ENCODE data around the gene CIAO1. TPM values are rescaled to one million over a fixed set of nuclear protein-coding genes. Genes with fewer than 3 reads are reported as not detected.

The CIAO1 gene
- total and polyA plus RNA-seq, 2 of the 13 experiments (the other 11 are each of a cell fraction or from before 2014, with no cell fraction given) = 99.3 to 120 TPM

GRCh38 chr2:96251721-96252292 is 14.2 kb upstream of the CIAO1 start (continued):
- TF ChIP-seq, protein P1, sequence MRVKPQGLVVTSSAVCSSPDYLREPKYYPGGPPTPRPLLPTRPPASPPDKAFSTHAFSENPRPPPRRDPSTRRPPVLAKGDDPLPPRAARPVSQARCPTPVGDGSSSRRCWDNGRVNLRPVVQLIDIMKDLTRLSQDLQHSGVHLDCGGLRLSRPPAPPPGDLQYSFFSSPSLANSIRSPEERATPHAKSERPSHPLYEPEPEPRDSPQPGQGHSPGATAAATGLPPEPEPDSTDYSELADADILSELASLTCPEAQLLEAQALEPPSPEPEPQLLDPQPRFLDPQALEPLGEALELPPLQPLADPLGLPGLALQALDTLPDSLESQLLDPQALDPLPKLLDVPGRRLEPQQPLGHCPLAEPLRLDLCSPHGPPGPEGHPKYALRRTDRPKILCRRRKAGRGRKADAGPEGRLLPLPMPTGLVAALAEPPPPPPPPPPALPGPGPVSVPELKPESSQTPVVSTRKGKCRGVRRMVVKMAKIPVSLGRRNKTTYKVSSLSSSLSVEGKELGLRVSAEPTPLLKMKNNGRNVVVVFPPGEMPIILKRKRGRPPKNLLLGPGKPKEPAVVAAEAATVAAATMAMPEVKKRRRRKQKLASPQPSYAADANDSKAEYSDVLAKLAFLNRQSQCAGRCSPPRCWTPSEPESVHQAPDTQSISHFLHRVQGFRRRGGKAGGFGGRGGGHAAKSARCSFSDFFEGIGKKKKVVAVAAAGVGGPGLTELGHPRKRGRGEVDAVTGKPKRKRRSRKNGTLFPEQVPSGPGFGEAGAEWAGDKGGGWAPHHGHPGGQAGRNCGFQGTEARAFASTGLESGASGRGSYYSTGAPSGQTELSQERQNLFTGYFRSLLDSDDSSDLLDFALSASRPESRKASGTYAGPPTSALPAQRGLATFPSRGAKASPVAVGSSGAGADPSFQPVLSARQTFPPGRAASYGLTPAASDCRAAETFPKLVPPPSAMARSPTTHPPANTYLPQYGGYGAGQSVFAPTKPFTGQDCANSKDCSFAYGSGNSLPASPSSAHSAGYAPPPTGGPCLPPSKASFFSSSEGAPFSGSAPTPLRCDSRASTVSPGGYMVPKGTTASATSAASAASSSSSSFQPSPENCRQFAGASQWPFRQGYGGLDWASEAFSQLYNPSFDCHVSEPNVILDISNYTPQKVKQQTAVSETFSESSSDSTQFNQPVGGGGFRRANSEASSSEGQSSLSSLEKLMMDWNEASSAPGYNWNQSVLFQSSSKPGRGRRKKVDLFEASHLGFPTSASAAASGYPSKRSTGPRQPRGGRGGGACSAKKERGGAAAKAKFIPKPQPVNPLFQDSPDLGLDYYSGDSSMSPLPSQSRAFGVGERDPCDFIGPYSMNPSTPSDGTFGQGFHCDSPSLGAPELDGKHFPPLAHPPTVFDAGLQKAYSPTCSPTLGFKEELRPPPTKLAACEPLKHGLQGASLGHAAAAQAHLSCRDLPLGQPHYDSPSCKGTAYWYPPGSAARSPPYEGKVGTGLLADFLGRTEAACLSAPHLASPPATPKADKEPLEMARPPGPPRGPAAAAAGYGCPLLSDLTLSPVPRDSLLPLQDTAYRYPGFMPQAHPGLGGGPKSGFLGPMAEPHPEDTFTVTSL (CRISPR knock-in tag; IDR thresholded peaks at IDR 0.05; ENCODE audit: borderline replicate concordance) = peak; percentile 13; the same call in 1 of the 2 replicates
- TF ChIP-seq HNRNPL (IDR thresholded peaks at IDR 0.05; ENCODE audit: low read depth, low read length) (no peak), U2AF1 (optimal IDR thresholded peaks at IDR 0.05; ENCODE audit: low read depth, low read length) (no peak), RCOR2 (CRISPR knock-in tag; IDR thresholded peaks at IDR 0.05) (no peak), NFE2 (CRISPR knock-in tag; IDR thresholded peaks at IDR 0.05) (no peak), MNT (IDR thresholded peaks at IDR 0.05) (no peak), ZNF687 (CRISPR knock-in tag; IDR thresholded peaks at IDR 0.05) (peak; percentile 50), ZHX1 (CRISPR knock-in tag; IDR thresholded peaks at IDR 0.05; ENCODE audit: low read depth) (no peak), ZNF235 (CRISPR knock-in tag; IDR thresholded peaks at IDR 0.05; ENCODE audit: borderline replicate concordance) (0 out of 2 replicates have a peak, but pooled peaks have one; percentile 62)
- TF ChIP-seq, protein P2, sequence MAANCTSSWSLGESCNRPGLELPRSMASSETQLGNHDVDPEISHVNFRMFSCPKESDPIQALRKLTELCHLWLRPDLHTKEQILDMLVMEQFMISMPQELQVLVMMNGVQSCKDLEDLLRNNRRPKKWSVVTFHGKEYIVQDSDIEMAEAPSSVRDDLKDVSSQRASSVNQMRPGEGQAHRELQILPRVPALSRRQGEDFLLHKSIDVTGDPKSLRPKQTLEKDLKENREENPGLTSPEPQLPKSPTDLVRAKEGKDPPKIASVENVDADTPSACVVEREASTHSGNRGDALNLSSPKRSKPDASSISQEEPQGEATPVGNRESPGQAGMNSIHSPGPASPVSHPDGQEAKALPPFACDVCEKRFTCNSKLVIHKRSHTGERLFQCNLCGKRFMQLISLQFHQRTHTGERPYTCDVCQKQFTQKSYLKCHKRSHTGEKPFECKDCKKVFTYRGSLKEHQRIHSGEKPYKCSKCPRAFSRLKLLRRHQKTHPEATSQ (CRISPR knock-in tag; IDR thresholded peaks at IDR 0.05; ENCODE audit: borderline replicate concordance) = no peak
- TF ChIP-seq, protein P3, sequence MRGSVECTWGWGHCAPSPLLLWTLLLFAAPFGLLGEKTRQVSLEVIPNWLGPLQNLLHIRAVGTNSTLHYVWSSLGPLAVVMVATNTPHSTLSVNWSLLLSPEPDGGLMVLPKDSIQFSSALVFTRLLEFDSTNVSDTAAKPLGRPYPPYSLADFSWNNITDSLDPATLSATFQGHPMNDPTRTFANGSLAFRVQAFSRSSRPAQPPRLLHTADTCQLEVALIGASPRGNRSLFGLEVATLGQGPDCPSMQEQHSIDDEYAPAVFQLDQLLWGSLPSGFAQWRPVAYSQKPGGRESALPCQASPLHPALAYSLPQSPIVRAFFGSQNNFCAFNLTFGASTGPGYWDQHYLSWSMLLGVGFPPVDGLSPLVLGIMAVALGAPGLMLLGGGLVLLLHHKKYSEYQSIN (CRISPR knock-in tag; IDR thresholded peaks at IDR 0.05; ENCODE audit: borderline replicate concordance) = no peak

Data from HepG2 (cell line).